ENCODE measurements around the gene TEK.

Gene TEK

DNA sequence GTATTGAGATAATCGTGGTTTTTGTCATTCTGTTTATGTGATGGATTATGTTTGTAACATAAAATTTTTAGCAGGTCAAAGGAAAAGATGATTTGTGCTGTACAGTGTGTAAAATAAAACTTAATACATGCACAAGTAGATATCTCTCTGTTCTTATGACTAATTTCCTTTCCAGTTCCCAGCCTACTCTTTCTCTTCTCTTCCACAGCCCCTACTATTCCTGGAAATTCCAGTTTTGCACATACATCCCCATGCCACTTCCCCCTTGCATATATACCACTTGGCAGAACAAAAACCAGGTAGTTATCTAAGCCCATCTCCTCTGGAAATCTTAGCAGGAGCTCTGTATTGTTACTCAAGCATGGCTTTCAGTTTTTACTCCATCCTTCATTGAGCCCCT, 20.2 kb downstream of the TEK start:
- Histone ChIP-seq H3K4me3 (ENCODE audit: low read depth in 1 of 2, low read length in 2 of 2) (no peak overlapping the region), H3K9ac (ENCODE audit: low read depth, low read length) (no peak overlapping the region), H3K4me2 (ENCODE audit: insufficient read depth, low read length) (no peak overlapping the region), H3K79me2 (ENCODE audit: insufficient read depth, low read length) (no peaks in the 10 kb centered on the region), H3K36me3 (ENCODE audit: insufficient read depth, low read length) (no peaks in the 10 kb centered on the region), H4K20me1 (ENCODE audit: insufficient read depth, low read length) (no peaks in the 10 kb centered on the region), H3K27me3 (ENCODE audit: insufficient read depth, low read length, poor library complexity) (no peaks in the 10 kb centered on the region), H2AFZ (ENCODE audit: low read depth, low read length) (no peak overlapping the region), H3K9me3 (ENCODE audit: insufficient read depth, low read length, severe bottlenecking) (no peaks in the 10 kb centered on the region), H3K4me1 (ENCODE audit: insufficient read depth, low read length) (no peaks in the 10 kb centered on the region), H3K27ac (ENCODE audit: low read length) (no peak overlapping the region)
- no peak for ATAC-seq (ENCODE audit: insufficient read depth, low read depth)
- no peak for TF ChIP-seq EZH2 (IDR thresholded peaks at IDR 0.05; ENCODE audit: borderline replicate concordance, low read depth, low read length, severe bottlenecking)
- TF ChIP-seq, protein P1, sequence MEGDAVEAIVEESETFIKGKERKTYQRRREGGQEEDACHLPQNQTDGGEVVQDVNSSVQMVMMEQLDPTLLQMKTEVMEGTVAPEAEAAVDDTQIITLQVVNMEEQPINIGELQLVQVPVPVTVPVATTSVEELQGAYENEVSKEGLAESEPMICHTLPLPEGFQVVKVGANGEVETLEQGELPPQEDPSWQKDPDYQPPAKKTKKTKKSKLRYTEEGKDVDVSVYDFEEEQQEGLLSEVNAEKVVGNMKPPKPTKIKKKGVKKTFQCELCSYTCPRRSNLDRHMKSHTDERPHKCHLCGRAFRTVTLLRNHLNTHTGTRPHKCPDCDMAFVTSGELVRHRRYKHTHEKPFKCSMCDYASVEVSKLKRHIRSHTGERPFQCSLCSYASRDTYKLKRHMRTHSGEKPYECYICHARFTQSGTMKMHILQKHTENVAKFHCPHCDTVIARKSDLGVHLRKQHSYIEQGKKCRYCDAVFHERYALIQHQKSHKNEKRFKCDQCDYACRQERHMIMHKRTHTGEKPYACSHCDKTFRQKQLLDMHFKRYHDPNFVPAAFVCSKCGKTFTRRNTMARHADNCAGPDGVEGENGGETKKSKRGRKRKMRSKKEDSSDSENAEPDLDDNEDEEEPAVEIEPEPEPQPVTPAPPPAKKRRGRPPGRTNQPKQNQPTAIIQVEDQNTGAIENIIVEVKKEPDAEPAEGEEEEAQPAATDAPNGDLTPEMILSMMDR (IDR thresholded peaks at IDR 0.05; ENCODE audit: borderline replicate concordance, extremely low read depth, low read length, poor library complexity, severe bottlenecking), result no peak
- no peak for DNase-seq

DNA sequence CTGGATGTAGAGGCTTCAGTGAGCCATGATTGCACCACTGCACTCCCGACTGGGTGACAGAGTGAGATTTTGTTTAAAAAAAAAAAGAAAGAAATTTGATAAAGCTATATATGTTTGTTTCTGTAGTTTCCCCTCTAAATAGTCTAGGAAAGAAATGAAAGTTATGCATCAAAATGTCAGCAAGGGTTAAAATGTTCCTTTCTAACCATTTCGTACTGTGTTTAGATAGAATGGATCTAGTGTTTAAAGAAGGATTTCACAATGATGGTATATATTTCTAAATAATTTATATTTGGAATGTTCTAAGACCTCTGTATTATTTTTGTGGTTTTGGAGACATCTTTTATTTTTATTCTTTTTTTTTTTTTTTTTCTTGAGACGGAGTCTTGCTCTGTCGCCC, 22.7 kb downstream of the TEK start:
- TF ChIP-seq EZH2 (IDR thresholded peaks at IDR 0.05; ENCODE audit: borderline replicate concordance, low read depth, low read length, severe bottlenecking), result no peak
- TF ChIP-seq, protein P1 (IDR thresholded peaks at IDR 0.05; ENCODE audit: borderline replicate concordance, extremely low read depth, low read length, poor library complexity, severe bottlenecking), result no peak
- no peaks in the 10 kb centered on the region for H3K36me3 ChIP-seq (ENCODE audit: insufficient read depth, low read length)

DNA sequence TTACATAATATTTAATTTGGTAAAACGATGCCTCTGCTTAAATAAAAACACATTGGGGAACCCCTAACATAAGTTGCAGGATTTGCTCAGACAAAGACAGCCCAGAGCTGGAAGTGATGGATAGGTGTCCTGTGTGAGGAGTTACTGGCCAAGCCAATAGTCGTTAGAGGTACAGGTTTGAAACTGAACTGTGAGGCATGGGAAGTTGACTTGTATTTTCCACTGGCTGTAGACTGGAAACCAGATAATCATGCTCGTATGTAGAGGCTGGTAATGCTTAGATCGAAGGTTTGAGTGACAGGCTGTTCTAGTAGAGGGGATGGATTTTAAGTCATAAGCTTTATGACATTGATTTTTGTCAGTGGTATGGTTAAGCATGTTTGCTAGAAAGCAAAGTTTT, 24.8 kb downstream of the TEK start:
- Histone ChIP-seq H3K27me3 (ENCODE audit: insufficient read depth, low read length, poor library complexity) (no peaks in the 10 kb centered on the region), H3K27ac (ENCODE audit: low read length) (no peak overlapping the region), H4K20me1 (ENCODE audit: insufficient read depth, low read length) (no peaks in the 10 kb centered on the region), H3K79me2 (ENCODE audit: insufficient read depth, low read length) (no peaks in the 10 kb centered on the region), H2AFZ (ENCODE audit: low read depth, low read length) (no peak overlapping the region), H3K4me3 (ENCODE audit: low read depth in 1 of 2, low read length in 2 of 2) (no peak overlapping the region), H3K9me3 (ENCODE audit: insufficient read depth, low read length, severe bottlenecking) (no peaks in the 10 kb centered on the region), H3K4me2 (ENCODE audit: insufficient read depth, low read length) (no peak overlapping the region), H3K9ac (ENCODE audit: low read depth, low read length) (no peak overlapping the region), H3K4me1 (ENCODE audit: insufficient read depth, low read length) (no peaks in the 10 kb centered on the region), H3K36me3 (ENCODE audit: insufficient read depth, low read length) (no peaks in the 10 kb centered on the region)
- ATAC-seq (ENCODE audit: insufficient read depth, low read depth) (no peak), DNase-seq (no peak)
- TF ChIP-seq, protein P1 (IDR thresholded peaks at IDR 0.05; ENCODE audit: borderline replicate concordance, extremely low read depth, low read length, poor library complexity, severe bottlenecking), result no peak
- no peak for TF ChIP-seq EZH2 (IDR thresholded peaks at IDR 0.05; ENCODE audit: borderline replicate concordance, low read depth, low read length, severe bottlenecking)

More for the DNA sequence above, 22.7 kb downstream of the TEK start:
- ATAC-seq (ENCODE audit: insufficient read depth, low read depth) (no peak), DNase-seq (no peak)
- no peak overlapping the region for H3K4me3 ChIP-seq (ENCODE audit: low read depth in 1 of 2, low read length in 2 of 2)
- no peaks in the 10 kb centered on the region for H3K4me1 ChIP-seq (ENCODE audit: insufficient read depth, low read length)
- H3K27me3 ChIP-seq (ENCODE audit: insufficient read depth, low read length, poor library complexity), result no peaks in the 10 kb centered on the region
- H2AFZ ChIP-seq (ENCODE audit: low read depth, low read length), result no peak overlapping the region
- H3K9me3 ChIP-seq (ENCODE audit: insufficient read depth, low read length, severe bottlenecking), result no peaks in the 10 kb centered on the region
- no peak overlapping the region for H3K9ac ChIP-seq (ENCODE audit: low read depth, low read length)
- H4K20me1 ChIP-seq (ENCODE audit: insufficient read depth, low read length), result no peaks in the 10 kb centered on the region
- no peak overlapping the region for H3K27ac ChIP-seq (ENCODE audit: low read length)
- H3K79me2 ChIP-seq (ENCODE audit: insufficient read depth, low read length), result no peaks in the 10 kb centered on the region
- no peak overlapping the region for H3K4me2 ChIP-seq (ENCODE audit: insufficient read depth, low read length)

Data from DND-41 (cell line).